Measurements from ENCODE around the gene CHD6. TPM values are rescaled to one million over a fixed set of nuclear protein-coding genes. Genes with fewer than 3 reads are reported as not detected.

The CHD6 gene
- total and polyA plus RNA-seq, 2 of the 13 experiments (the other 11 are each of a cell fraction or from before 2014, with no cell fraction given) = 14.4 to 52.0 TPM

- TF ChIP-seq ZNF318 (CRISPR knock-in tag; IDR thresholded peaks at IDR 0.05) (no peak), PAXIP1 (CRISPR knock-in tag; conservative IDR thresholded peaks at IDR 0.05) (no peak; the same call in 1 of the 2 replicates), FOXO1 (CRISPR knock-in tag; IDR thresholded peaks at IDR 0.05) (peak; percentile 38; the same call in 1 of the 2 replicates), MZF1 (CRISPR knock-in tag; IDR thresholded peaks at IDR 0.05; ENCODE audit: borderline replicate concordance) (no peak), JARID2 (CRISPR knock-in tag; IDR thresholded peaks at IDR 0.05; ENCODE audit: insufficient replicate concordance) (no peak), BHLHE40 (IDR thresholded peaks at IDR 0.05; ENCODE audit: low read length) (0 out of 2 replicates have a peak, but pooled peaks have one; percentile 26), SRSF1 (optimal IDR thresholded peaks at IDR 0.05; ENCODE audit: low read depth, low read length) (no peak), ZNF609 (CRISPR knock-in tag; IDR thresholded peaks at IDR 0.05; ENCODE audit: borderline replicate concordance) (no peak), KDM5A (IDR thresholded peaks at IDR 0.05; ENCODE audit: borderline replicate concordance, low read length) (no peak), XBP1 (CRISPR knock-in tag; IDR thresholded peaks at IDR 0.05) (no peak), ZBTB42 (CRISPR knock-in tag; IDR thresholded peaks at IDR 0.05) (no peak), ZNF572 (CRISPR knock-in tag; IDR thresholded peaks at IDR 0.05) (no peak), ZNF674 (CRISPR knock-in tag; IDR thresholded peaks at IDR 0.05; ENCODE audit: low read depth) (no peak)
Measured at GRCh38 chr20:41428285-41428684, 189.9 kb downstream of the CHD6 start (continued).

Data from HepG2 (cell line).